Loucy (cell line): Measurements from ENCODE around the gene ZNF791.

ENCODE experiments used
- CTCF ChIP-seq: fragments of 200-600 bp; sonication (generic); conservative IDR thresholded peaks from 2 replicates; pipeline ENCODE4 v1.5.1; 2014; ENCODE audit warnings: mild to moderate bottlenecking, antibody characterized with exemption, low read length
- EZH2phosphoT487 ChIP-seq: fragments of 200-600 bp; IDR thresholded peaks from 2 replicates; pipeline ENCODE4 v1.6.1; 2018; ENCODE audit warnings: antibody characterized with exemption, mild to moderate bottlenecking, moderate library complexity, borderline replicate concordance

GRCh38 chr19:12646551-12646950, 35.8 kb downstream of the ZNF791 start:
- no peak for TF ChIP-seq CTCF
- no peak for TF ChIP-seq EZH2phosphoT487
